CD4-positive, alpha-beta T cell treated with Interleukin-12 subunit alpha and Interleukin-12 subunit beta, for 1 hour (primary cell): Measurements from ENCODE around the gene ORM2.

Experiments
- DNase-seq: peaks from one replicate; pipeline ENCODE4 v3.0.0-alpha.2; 2020

Gene ORM2

DNA sequence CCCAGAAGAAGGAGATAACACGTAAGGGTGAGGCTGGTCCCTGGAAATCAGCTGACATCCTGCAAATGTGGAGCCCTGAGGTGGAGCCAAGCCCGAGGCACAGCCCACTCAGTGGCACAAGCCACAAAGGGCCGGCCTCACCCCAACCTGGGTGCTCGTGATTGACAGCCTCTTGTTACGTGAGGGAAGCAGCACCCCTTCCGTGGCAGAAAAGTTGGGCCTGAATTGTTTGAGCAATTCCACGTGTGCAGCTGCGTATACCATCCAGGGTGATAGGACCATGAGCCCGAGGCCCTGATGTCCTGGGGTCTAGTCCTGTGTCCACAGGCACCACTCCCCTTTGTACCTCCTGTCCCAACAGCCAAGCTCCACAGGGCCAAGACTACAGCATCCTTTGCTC is 4.8 kb downstream of the ORM2 start:
- no peak for DNase-seq

DNA sequence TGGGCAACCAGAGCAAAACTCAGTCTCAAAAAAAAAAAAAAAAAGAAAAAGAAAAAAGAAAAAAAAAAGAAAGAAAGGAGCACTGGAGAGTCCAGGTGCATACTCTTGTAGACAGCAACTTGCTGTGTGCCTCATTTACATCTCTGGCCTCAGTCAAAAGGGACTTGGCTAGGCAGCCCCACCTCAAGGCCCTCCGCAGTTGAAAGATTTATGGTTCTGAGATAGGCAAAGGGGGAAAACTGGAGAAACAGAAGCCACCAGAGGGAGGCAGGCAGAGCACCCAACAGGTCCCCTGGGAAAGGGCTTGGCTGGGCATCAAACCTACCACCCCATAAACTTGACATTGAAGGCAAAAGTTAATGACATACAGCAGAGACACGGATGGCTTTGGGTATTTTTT is 6.1 kb downstream of the ORM2 start:
- no peak for DNase-seq

DNA sequence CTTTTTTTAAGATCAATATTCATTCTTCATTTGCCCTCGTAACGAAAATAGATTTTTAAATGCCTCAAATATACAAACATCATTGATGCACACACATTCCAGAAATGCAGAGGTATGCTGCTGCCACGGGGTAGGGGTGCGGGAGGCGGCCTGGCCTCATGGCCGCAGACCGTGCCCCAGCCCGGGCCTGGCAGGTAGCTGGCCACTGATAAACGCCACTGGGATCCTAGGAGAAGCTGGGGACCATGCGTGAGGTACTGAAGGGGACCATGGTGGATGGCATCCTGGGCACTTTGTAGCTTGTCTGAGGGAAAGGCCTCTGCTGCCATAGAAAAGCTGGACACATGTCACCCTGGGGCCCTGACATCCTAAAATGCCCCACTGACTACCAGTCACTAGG is 6.5 kb downstream of the ORM2 start:
- DNase-seq = no peak

DNA sequence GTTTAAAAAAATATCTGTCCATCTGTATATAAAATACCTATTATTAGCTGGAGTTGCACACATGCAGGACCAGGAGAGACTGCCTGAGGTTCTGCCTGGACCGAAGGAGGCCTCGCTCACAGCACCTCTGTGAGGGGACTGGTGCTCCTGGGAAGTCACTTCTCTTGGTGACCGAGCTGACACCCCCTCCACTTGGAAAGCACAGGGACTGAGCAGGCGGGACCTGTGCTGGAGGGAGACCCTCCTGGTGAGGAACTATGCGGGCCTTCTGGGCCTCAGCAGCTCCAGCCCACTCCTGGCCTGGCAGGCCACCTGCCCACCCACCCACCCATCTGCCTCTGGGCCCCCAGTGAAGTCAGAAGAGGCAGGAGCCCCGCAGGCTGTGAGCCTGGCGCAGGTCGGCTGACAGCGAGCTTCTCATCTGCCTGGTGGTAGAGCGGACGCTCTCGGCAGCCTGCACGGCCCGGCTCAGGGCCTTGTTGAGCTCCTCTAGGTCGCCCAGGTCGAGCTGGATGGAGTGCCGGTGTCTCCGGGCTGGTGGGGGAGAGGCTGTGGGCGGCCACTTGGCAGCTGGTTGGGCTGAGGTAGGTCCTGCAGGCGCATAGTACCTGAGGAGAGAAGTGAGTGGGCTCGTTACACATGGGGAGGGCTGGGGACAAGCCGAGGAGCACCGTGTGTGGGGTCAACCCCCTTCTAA is 7.2 kb downstream of the ORM2 start:
- DNase-seq = no peak

DNA sequence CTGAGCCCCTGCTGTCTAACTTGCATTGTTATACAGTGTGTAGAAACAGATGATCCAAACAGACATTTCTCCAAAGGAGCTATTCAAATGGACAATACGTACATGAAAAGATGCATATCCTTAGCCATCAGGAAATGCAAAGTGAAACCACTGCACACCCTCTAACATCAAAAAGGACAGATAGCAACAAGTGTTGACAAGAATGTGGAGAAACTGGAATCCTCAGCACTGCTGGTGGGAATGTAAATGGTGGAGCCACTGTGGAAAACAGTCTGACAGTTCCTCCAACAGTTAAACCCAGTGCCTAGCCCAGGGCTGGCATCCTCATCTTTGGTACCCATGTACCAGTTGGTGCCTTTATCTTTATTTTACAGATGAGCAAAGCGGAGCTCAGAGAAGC is 8.5 kb downstream of the ORM2 start:
- DNase-seq = no peak

DNA sequence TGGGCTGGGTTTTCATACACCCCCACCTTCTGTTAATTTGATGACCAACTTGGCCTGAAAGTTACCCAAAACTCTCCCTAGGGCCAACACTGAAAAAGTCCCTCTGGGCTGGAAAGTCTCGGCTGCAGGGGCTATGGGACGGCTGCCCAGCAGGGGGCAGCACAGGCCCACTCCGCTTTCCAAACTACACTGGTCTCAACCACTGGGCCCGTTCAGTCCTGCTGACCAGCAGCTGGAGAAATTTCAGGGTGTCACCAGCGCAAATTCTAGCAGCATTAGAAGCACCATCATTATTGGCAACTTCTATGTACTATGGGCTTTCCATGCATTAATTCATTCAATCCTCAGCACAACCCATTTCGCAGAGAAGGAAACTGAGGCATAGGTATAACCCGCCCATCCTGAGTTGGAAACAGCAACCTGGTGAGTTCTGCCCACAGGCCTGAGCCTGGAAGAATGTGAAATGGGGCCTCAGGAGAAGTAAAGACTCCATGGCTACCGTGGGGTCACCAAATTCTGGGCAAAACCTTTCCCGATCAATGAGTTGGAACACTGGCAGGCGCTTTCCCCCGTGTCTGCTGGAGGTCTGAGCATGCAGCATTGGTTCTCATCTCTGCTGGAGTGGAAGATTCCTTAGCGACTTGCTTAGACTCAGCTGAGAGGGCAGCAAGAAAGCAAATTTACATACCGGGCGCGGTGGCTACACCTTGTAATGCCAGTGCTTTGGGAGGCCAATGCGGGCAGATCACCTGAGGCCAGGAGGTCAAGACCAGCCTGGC is 9.7 kb downstream of the ORM2 start:
- peak; percentile 63 for DNase-seq

DNA sequence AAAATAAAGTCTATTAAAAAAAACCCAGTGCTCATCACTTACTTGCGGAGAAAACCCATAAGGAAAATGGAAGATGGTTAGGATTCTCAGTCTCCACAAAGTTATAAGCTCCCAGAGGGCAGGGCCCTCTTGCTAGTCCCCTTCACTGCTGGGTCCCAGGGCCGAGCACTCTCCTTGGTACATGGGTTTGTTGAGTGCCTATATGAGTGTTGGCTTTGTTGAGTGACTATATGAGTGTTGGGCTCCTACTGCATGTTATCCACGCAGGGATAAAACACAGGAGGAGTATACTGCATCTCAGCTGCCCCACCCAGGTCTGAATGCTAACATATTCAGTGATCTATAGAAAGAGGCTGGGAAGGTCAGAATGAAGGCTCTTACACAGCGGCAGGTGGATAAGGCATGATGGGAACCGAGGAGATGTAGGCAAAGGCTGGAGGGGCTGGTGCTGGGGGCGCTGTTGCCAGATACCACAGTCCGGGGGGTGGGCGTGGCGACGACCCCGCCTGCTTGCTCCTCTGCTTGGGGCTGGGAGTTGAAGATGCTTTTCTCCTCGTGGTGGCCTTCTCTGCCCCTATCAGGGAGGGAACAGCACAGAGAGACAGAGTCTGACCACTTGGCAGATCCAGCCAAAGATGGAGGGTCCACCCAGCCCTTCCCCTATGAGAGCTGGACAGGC is 11.6 kb downstream of the ORM2 start:
- DNase-seq = no peak

DNA sequence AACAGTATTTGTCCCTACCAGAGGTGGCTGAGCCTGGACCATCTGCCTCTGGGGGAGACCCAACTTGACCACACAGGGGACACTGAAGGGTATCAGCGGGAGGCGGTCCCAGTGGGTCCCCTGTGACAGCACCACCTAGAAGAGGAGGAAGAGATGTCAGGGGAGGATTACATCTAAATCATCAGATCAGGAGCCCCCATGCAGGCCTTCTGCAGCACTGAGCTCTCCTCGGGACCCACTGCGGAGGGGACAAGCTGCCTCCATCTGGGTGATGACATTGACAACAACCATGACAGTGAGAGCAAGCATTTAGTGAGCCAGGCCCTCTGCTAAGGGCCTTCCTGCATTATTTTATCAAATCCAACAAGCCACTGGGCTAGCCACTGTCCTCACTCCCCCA is 12.3 kb downstream of the ORM2 start:
- no peak for DNase-seq

DNA sequence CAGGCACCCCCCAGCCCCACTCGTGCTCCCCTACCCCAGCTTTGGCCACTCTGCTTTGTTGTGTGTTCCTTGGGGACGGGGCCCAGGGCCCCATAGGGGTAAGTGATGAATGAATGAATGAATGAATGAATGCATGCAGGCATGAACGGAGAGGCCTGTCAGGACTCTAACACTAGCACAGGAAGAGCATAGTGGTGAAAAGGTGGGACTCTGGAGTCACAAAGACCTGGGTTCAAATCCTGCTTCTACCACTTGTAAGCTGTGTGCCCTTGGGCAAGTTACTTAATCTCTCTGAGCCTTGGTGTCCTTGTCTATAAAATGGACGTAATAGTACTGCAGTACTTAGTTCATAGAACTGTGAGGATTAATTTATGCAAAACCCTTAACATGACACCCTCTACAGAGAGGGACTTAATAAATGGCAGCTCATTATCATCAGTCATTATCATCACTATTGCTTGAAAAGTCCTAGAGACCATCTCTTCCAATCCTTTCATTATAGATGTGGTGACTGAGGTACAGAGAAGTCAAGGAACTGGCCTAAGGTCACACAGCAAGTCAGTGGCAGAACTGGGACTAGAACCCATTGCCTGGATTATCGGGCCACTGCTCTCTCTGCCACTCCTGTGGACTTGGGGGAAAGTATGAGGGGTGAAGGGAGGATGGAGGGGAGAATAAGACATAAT is 13.2 kb downstream of the ORM2 start:
- no peak for DNase-seq

DNA sequence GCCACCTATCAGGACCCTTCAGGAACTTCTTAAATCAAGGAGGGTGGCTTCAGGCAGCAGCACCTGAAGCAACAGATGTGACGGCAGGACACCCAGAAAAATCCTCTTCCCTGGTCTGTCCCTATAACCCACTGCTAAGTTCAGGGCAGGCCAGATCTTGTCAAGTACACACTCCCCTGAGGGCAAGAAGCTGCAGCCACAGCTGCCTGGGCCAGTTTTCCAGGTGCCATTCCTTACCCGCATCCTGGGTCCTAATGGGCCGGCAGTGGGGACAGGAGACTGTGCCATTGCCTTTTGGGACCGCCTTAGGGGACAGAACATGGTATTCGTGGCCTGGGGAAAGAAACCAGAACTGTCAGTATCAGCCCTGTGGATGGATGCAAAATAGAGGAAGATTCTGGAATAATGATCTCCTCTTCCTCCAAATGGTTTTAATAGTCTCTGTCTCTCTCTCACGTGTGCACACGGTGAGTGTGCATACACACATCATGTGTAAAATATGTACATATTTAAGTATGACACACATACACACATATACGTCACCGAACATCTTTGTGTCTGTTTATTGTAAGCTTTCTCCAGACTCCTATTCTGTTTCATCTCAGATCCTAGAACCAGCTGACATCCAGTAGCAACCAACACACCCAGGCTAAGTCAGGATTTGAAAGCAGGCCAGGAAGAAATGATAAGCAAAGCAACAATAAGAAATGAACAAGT is 14.0 kb downstream of the ORM2 start:
- DNase-seq = no peak

DNA sequence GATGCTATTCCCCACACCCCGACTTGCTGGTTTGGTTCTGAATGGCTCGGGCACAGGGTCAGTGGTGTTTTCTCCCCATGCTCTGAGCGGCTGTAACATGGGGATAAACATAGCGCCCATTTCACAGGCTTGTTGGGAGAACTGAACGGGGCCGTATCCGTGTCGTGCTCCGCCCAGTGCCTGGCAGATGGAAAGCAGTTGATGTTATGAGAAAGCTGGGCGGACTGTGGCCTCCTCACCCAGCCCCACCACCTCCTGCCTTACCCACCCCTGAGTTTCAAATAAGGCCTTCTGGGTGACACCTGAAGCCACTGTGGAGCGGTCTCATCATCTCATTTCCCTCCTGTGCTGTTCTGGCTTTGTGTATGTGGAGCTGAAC is 14.5 kb downstream of the ORM2 start:
- DNase-seq = no peak

DNA sequence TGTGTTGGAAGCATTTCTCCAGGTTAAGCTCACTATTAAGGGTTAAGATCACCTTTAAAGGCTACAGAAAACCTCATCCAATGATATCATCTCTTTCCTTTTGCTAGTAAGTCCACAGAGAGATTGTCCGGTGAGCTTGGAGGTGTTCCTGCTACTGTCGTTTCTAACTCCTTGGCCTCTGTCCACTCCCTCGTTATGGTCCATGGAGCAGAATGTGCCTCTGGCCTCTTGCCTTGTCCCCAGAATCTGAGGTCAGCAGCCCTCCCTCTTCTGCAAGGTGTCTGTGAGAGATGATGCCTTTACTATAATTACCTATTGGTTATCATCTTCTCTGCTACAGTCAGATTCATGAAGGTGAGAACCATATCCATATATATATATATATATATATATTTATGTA is 15.0 kb downstream of the ORM2 start:
- no peak for DNase-seq

DNA sequence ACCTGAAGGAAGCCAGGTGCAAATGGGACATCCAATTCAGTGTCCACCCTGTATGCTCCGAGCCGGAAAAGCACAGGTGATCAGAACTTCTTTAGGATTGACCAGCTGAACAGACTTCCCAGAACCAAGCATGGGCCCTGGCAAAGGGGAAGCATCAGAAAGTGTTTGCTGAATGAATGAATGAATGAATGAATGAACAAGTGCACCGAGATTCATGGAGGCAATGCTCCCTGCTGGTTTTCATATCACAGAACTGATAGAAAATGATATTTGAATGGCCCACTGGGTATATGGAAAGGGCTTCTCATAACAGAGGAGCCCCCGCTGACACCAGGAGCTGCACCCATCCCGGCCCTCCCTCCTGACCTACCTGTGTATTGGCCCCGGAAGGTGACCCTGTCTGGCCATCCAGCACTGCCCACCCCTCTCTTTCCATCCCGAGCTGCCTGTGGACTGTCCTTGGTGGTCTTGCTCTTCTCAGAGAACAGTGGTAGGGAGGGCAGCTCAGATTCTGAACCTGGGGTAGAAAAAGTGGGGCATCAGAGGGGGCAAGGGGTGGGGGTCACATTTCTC is 15.9 kb downstream of the ORM2 start:
- DNase-seq = no peak

DNA sequence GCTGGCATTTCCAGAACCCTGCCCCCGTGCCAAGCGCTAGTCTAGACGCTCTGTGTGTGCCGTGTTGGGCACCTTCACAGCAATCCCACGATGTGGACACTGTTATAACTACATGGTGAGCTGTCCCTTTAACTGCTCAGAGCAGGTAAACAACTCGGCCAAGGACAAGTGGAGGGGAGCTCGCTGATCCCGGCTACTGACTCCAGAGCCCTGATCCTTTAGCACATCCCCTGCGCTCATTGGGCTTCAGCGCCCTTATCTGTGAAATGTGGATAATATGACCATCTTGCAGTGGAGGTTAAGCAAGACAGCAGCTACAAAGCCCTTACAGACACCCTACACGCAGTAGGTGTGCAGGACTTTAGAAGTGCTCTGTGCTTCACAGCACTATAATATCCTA is 16.5 kb downstream of the ORM2 start:
- no peak for DNase-seq

DNA sequence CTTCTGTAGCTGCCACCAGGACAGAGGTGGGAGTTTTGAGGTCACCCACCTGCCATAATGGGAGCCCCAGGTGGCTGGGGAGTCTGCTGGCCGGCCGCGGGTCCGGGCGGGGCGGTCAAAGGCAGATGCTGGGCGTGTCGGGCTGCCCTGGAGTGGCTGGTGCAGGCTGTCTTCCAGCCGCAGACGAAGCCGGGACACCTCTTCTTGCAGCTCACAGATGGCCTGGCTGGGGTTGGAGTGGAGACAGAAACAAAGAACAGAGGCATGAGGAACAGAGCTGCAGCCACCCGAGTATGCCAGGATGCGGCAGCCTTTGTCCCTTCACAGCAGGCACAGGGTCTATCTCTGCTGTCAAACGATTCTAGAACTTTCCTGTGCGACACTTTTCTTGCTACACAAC is 18.0 kb downstream of the ORM2 start:
- no peak for DNase-seq

DNA sequence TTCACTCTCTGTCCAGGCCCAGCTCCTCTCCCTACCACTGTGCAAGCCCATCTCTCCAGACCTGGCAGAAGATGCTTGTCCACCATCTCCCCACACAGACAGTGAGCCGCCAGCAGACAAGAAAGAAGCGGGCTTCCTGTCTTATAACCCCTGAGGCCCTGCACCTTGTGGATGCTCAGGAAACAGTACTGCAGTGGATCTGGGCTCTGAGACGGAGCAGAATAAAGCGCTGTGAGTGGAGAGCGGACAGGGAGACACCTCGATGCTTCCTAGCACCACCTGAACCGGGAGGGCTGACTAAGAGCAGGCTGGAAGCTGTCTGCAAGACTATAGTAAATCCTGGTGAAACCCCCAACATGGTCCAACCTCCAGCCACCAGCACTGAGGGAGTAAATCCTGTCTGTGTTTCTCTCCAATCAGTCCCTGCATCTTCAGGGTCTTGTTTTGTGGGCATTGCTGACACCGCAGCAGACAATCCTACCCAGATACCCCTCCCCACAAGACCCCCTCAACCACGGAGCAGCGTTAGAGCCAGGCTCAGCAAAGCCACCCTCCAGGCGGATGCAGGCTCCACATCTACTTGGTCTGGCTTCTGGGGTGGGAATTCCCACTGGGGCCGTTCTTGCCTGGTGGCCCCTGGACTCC is 18.7 kb downstream of the ORM2 start:
- DNase-seq = no peak

DNA sequence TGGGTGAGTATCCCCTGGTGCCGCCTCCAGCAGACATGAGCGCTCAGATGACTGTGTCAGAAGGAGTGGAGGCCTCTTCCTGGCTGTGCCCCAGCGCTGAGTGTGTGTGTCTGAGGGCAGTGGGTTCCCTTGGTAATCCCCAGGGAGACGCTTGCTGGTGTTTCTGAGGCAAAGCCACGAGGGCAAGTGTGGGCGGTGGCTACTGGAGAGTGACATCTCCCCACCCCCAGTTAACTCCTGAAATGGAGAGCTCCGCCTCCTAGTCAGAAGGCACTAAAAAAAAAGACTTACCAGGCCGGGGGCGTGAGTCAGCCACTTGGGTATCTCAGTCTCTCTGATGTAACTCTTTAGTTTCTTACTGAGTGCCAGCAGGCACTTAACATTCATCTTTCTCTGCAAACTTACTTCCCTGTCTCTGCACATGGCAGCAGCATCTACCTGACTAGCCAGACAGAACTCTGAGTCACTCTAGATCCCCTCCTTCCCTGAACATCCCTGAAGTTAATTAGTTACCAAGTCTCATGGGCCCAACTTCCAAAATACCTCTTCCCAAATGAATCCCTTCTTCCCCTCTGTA is 19.3 kb downstream of the ORM2 start:
- peak; percentile 59 for DNase-seq

DNA sequence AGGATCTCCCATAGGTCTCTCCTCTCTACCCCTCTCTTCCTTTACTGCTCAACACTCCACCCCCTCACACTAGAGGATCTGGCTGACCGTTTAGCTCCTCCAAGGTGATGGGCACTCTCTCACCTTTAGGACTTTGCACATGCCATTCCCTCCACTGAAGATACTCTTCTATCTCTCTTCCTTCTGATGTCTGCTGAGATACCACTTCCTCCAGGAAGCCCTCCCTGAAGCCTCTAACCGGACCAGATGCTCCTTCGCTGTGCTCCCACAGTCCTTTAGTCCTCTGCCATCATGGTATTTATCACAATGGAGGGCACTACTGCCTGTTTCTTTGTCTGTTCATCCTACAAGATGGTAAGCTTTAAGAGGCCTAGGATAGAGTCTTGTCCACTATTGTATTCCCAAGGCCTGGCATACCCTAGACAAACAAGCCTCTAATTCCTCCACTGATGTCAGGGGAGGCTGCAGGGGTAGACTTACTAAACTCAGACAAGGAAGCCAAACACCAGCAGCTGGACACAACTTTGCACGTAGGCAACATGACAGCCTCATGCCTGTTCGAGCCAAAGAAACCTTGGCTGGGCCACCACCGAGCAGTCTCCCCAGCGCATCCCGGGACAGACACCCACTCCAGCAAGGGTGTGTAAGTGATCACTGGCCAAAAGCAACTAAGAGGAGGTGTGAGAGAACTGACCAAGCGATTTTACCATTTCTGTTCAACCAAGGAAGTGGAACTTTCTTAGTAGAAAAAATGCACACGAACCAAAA is 20.2 kb downstream of the ORM2 start:
- DNase-seq = no peak

DNA sequence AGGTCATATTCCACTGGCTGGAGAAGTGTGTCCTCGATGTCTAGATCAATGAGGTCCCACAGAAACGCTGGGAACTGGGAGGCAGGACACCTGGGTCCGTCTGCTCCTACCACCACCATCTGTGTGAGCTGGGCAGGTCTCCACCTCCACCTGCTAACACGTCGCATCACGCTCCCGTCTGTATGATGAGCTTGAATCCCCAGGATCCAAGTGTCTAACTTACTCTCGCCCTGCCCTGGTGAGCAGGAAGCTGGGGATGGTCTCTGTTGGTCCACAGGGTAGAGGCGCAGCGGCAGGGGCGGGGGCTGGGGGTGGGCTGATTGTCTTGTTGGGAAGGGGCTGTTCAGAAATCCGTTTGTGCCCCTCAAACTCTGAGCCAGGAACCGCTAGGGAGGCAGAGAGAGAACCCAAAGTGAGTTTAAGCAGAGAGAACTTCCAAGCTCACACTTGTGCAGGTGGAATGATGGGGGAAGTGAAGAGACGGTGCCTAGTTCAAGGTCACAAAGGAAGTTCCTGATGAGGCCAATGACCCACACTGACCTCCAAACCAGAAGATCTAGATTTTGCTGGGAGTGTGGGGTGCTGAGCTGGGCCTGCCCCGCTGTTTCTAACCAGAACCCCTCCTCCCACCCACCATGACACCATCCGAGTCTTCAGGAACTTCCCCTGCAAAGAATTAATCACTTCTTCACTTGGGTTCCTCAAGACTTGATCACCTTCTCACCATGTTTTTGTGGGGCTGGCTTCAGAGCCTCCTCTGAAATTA is 21.1 kb downstream of the ORM2 start:
- DNase-seq = no peak

DNA sequence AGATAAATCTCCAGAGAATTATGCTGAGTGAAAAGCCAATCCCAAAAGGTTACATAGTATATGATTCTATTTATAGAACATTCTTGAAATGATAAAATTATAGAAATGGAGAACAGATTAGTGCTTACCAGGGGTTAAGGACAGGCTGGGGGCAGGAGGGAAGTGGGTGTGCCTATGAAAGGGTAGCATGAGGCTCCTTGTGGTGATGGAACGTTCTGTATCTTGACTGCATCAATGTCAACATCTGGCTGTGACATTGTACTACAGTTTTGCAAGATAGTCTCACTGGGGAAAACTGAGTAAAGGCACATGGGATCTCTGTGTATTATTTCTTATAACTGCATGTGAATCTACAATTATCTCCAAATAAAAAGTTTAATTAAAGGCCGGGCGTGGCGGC is 22.3 kb downstream of the ORM2 start:
- DNase-seq = no peak
